Bronchial epithelial cell (primary cell): ENCODE data around the gene DEAF1. TPM values are rescaled to one million over a fixed set of nuclear protein-coding genes. Genes with fewer than 3 reads are reported as not detected.

Source experiments
- DNase-seq: peaks from one replicate; pipeline ENCODE4 v3.0.0-alpha.2; 2010; ENCODE audit warnings: low read depth
- FAIRE-seq: peaks from 2 replicates; lab custom pipeline; 2011; peaks lifted over from hg19 to GRCh38; lab: Jason Lieb, UNC
- H3K27me3 ChIP-seq: 2 replicates; pipeline ENCODE4 v1.5.1; 2011; ENCODE audit warnings: low read length; ENCODE audit not compliant: control insufficient read depth, insufficient read depth
- H3K36me3 ChIP-seq: 2 replicates; pipeline ENCODE4 v1.5.1; 2011; ENCODE audit warnings: low read length; ENCODE audit not compliant: control insufficient read depth, insufficient read depth
- H3K4me3 ChIP-seq: 2 replicates; pipeline ENCODE4 v1.5.1; 2011; ENCODE audit warnings: mild to moderate bottlenecking, low read depth, low read length, control low read depth
- total RNA-seq: library from RNA; depleted of rRNA; stranded (reverse); fragments of >200 nt; gene quantifications from 2 replicates; pipeline ENCODE4 v1.2.1, GENCODE V29; 2014
- TF ChIP-seq, protein P1 (sequence below): IDR thresholded peaks from 2 replicates; pipeline ENCODE4 v1.5.1; 2011; ENCODE audit warnings: mild to moderate bottlenecking, moderate library complexity, low read length, control low read depth, inconsistent platforms; ENCODE audit not compliant: insufficient read depth, severe bottlenecking

The DEAF1 gene
- total RNA-seq, 1 donor from 2014 or later = 23.4 TPM

DNA sequence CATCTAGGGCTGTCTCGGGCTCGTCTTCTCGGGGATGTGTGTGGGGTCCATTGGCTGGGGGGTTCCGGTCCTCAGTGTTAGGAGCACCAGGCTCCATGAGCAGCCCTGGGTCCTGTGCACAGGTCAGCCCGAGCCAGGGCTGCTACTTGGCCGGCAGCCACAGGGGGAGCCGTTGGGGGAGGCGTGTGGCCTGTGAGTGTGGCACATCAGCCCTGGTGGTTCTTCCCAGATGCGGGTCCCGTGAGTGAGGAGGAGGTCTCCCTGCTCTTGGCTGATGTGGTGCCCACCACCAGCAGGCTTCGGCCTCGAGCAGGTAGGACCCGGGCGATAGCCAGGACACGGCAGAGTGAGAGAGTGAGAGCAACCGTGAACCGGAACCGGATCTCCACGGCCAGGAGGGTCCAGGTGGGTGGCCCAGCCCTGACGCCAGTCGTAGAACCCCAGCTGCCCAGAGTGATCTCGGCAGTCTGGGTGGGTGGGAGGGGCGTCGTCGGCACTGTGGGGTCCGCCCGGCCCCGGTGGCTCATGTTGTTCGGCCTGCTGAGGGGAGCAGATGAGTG is 97.8 kb downstream of the DEAF1 start:
- H3K36me3 ChIP-seq = peaks cover 53% of the 10 kb centered on the region
- no peaks in the 10 kb centered on the region for H3K27me3 ChIP-seq
- TF ChIP-seq, protein P1, sequence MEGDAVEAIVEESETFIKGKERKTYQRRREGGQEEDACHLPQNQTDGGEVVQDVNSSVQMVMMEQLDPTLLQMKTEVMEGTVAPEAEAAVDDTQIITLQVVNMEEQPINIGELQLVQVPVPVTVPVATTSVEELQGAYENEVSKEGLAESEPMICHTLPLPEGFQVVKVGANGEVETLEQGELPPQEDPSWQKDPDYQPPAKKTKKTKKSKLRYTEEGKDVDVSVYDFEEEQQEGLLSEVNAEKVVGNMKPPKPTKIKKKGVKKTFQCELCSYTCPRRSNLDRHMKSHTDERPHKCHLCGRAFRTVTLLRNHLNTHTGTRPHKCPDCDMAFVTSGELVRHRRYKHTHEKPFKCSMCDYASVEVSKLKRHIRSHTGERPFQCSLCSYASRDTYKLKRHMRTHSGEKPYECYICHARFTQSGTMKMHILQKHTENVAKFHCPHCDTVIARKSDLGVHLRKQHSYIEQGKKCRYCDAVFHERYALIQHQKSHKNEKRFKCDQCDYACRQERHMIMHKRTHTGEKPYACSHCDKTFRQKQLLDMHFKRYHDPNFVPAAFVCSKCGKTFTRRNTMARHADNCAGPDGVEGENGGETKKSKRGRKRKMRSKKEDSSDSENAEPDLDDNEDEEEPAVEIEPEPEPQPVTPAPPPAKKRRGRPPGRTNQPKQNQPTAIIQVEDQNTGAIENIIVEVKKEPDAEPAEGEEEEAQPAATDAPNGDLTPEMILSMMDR = no peak
- H3K4me3 ChIP-seq = no peak overlapping the region
- DNase-seq = no peak
- FAIRE-seq = no peak

DNA sequence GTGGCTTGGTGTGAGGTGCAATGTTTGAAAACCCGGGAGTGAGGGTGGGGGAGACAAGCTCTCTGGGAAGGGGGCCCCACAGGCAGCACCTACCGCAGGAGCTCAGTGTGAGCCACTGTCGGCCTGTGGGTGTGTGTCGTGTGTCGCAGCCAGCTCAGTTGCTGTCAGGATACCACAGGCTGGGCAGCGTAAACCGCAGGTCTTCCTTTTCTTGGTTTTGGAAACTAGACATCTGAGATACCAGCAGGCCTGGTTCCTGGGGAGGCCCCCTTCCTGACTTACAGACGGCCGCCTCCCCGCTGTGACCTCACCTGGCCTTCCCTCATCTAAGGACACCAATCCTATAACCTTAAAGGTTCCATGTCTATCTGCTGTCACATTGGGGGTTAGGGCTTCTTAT is 98.6 kb downstream of the DEAF1 start:
- H3K36me3 ChIP-seq = peaks cover 45% of the 10 kb centered on the region
- no peak for DNase-seq
- TF ChIP-seq, protein P1 = no peak
- FAIRE-seq = no peak
- H3K4me3 ChIP-seq = no peak overlapping the region
- no peaks in the 10 kb centered on the region for H3K27me3 ChIP-seq

DNA sequence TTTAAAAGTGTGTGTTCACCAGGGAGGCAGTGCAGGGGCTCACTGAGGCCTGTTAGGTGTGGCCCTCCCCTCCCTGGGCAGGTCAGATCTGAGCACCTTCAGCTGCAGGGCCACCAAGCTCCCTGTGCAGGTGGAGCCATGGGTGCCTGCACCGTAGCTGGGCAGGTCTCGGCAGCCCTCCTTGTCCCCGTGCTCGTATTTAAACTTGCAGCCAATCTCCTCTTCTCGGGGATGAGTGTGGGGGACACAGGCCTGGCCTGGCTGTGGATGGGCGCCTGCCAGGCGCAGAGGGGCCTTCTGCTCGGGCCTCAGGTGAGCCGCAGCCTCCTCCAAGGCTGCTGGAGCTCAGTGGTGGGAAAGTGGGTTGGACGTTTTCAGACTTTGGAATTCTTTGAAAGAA is 99.6 kb downstream of the DEAF1 start:
- Histone ChIP-seq H3K27me3 (no peaks in the 10 kb centered on the region), H3K4me3 (no peak overlapping the region), H3K36me3 (peaks cover 46% of the 10 kb centered on the region)
- TF ChIP-seq, protein P1 = no peak
- FAIRE-seq = no peak
- DNase-seq = no peak

Other genes starting within 250 kb of the DEAF1 start
- gene PTDSS2, start 244.9 kb downstream of the DEAF1 start, total RNA-seq = 26.3 and 29.4 TPM in 2 replicates
- 361 and 427 TPM in 2 replicates for gene RNH1, start 188.0 kb downstream of the DEAF1 start, total RNA-seq
- 150 and 199 TPM in 2 replicates for gene HRAS, start 159.6 kb downstream of the DEAF1 start, total RNA-seq
- gene LRRC56, start 157.7 kb downstream of the DEAF1 start, total RNA-seq = 0.26 and 0.38 TPM in 2 replicates
- 0.90 and 1.1 TPM in 2 replicates for gene LMNTD2, start 134.5 kb downstream of the DEAF1 start, total RNA-seq
- gene RASSF7, start 134.3 kb downstream of the DEAF1 start, total RNA-seq = 44.4 and 45.5 TPM in 2 replicates
- 21.1 and 26.1 TPM in 2 replicates for gene PHRF1, start 118.8 kb downstream of the DEAF1 start, total RNA-seq
- 15.3 and 18.2 TPM in 2 replicates for gene IRF7, start 79.3 kb downstream of the DEAF1 start, total RNA-seq
- gene CDHR5, start 70.3 kb downstream of the DEAF1 start, total RNA-seq = not detected in 2 replicates
- gene SCT, start 68.0 kb downstream of the DEAF1 start, total RNA-seq = not detected in 2 replicates
- 0.13 TPM in 1 of 2 replicates, not detected in the other for gene DRD4, start 58.0 kb downstream of the DEAF1 start, total RNA-seq
- 9.0 and 28.8 TPM in 2 replicates for gene TMEM80, start 594 bp upstream of the DEAF1 start, total RNA-seq
- gene EPS8L2, start 11.0 kb upstream of the DEAF1 start, total RNA-seq = 105 and 169 TPM in 2 replicates
- gene TALDO1, start 52.2 kb upstream of the DEAF1 start, total RNA-seq = 251 and 253 TPM in 2 replicates
- gene GATD1, start 82.3 kb upstream of the DEAF1 start, total RNA-seq = 17.9 and 18.7 TPM in 2 replicates
- gene CEND1, start 94.9 kb upstream of the DEAF1 start, total RNA-seq = not detected in 2 replicates
- 4.4 and 5.3 TPM in 2 replicates for gene SLC25A22, start 103.1 kb upstream of the DEAF1 start, total RNA-seq
- gene PIDD1, start 110.0 kb upstream of the DEAF1 start, total RNA-seq = 4.4 and 5.0 TPM in 2 replicates
- 211 and 353 TPM in 2 replicates for gene RPLP2, start 114.7 kb upstream of the DEAF1 start, total RNA-seq
- gene PNPLA2, start 123.7 kb upstream of the DEAF1 start, total RNA-seq = 9.0 and 15.6 TPM in 2 replicates
- gene CRACR2B, start 132.7 kb upstream of the DEAF1 start, total RNA-seq = 0.51 and 0.53 TPM in 2 replicates
- gene CD151, start 137.7 kb upstream of the DEAF1 start, total RNA-seq = 321 and 324 TPM in 2 replicates
- gene POLR2L, start 147.3 kb upstream of the DEAF1 start, total RNA-seq = 8.7 and 51.6 TPM in 2 replicates
- gene TSPAN4, start 147.6 kb upstream of the DEAF1 start, total RNA-seq = 50.8 and 71.6 TPM in 2 replicates
- 34.1 and 42.6 TPM in 2 replicates for gene CHID1, start 215.6 kb upstream of the DEAF1 start, total RNA-seq
- 9.5 and 17.8 TPM in 2 replicates for gene AP2A2, start 230.6 kb upstream of the DEAF1 start, total RNA-seq